Measurements from ENCODE around the gene ACSL6.

Gene ACSL6

GRCh38 chr5:131979816-131980215, 31.6 kb downstream of the ACSL6 start:
- DNase-seq (ENCODE audit: low read depth, low spot score), result no peak

- no peak for DNase-seq (ENCODE audit: low read depth, low spot score)
Observed at GRCh38 chr5:131977212-131977604, 34.2 kb downstream of the ACSL6 start.

GRCh38 chr5:131976414-131977211, 34.8 kb downstream of the ACSL6 start:
- DNase-seq (ENCODE audit: low read depth, low spot score), result no peak

GRCh38 chr5:131974956-131975726, 36.3 kb downstream of the ACSL6 start:
- no peak for DNase-seq (ENCODE audit: low read depth, low spot score)

GRCh38 chr5:131974622-131974955, 36.9 kb downstream of the ACSL6 start:
- DNase-seq (ENCODE audit: low read depth, low spot score), result no peak

- DNase-seq (ENCODE audit: low read depth, low spot score), result no peak
Observed at GRCh38 chr5:131974016-131974415, 37.4 kb downstream of the ACSL6 start.

- DNase-seq (ENCODE audit: low read depth, low spot score), result no peak
Observed at GRCh38 chr5:131973089-131973712, 38.3 kb downstream of the ACSL6 start.

GRCh38 chr5:131968396-131968954, 43.0 kb downstream of the ACSL6 start:
- no peak for DNase-seq (ENCODE audit: low read depth, low spot score)

GRCh38 chr5:131966551-131966950, 44.9 kb downstream of the ACSL6 start:
- DNase-seq (ENCODE audit: low read depth, low spot score), result no peak

- no peak for DNase-seq (ENCODE audit: low read depth, low spot score)
Observed at GRCh38 chr5:131965826-131966415, 45.5 kb downstream of the ACSL6 start.

- no peak for DNase-seq (ENCODE audit: low read depth, low spot score)
Observed at GRCh38 chr5:131959906-131960305, 51.6 kb downstream of the ACSL6 start.

GRCh38 chr5:131959136-131959535, 52.3 kb downstream of the ACSL6 start:
- no peak for DNase-seq (ENCODE audit: low read depth, low spot score)

GRCh38 chr5:131957721-131958441, 53.6 kb downstream of the ACSL6 start:
- no peak for DNase-seq (ENCODE audit: low read depth, low spot score)

- DNase-seq (ENCODE audit: low read depth, low spot score), result no peak
Observed at GRCh38 chr5:131953969-131954368, 57.5 kb downstream of the ACSL6 start.

- no peak for DNase-seq (ENCODE audit: low read depth, low spot score)
Observed at GRCh38 chr5:131952301-131952857, 59.1 kb downstream of the ACSL6 start.

- no peak for DNase-seq (ENCODE audit: low read depth, low spot score)
Observed at GRCh38 chr5:131950706-131951105, 60.8 kb downstream of the ACSL6 start.

GRCh38 chr5:131947445-131947844, 64.0 kb downstream of the ACSL6 start:
- DNase-seq (ENCODE audit: low read depth, low spot score), result no peak

- no peak for DNase-seq (ENCODE audit: low read depth, low spot score)
Observed at GRCh38 chr5:131945551-131946168, 65.8 kb downstream of the ACSL6 start, which contains the start of gene MEIKIN. Gene MEIKIN, minus strand, starts transcription at chr5:131945663. Its CDS starts 158 bp downstream, at chr5:131945505.

- DNase-seq (ENCODE audit: low read depth, low spot score), result no peak
Observed at GRCh38 chr5:131944702-131945550, 66.5 kb downstream of the ACSL6 start.
